ENCODE results near the gene AKIRIN1. TPM values are rescaled to one million over a fixed set of nuclear protein-coding genes. Genes with fewer than 3 reads are reported as not detected.
"Not testable (repeated sequence)": the region's sequence is repeated elsewhere in the genome, so short reads cannot be mapped to it uniquely, and the experiment has no call there.

Gene AKIRIN1
- total RNA-seq, 1 experiment from 2014 or later: 38.0 TPM

- peak; percentile 28 for DNase-seq (ENCODE audit: low read depth)
- in situ Hi-C loops (cut with HindIII; ENCODE audit: low pct_unique_long_range_greater_than_20kb, low sequenced_read_pairs): no loop called here
These were observed 749 bp downstream of the AKIRIN1 start for GRCh38 chr1:38991638-38992411.

- in situ Hi-C loops (cut with HindIII; ENCODE audit: low pct_unique_long_range_greater_than_20kb, low sequenced_read_pairs): no loop called here
- no peak for DNase-seq (ENCODE audit: low read depth)
These were observed 1.5 kb downstream of the AKIRIN1 start for GRCh38 chr1:38992412-38993111.

GRCh38 chr1:38994196-38994595, 3.1 kb downstream of the AKIRIN1 start:
- no peak for DNase-seq (ENCODE audit: low read depth)
- in situ Hi-C loops (cut with HindIII; ENCODE audit: low pct_unique_long_range_greater_than_20kb, low sequenced_read_pairs): no loop called here

GRCh38 chr1:38997034-38997900, 6.2 kb downstream of the AKIRIN1 start:
- no peak for DNase-seq (ENCODE audit: low read depth)
- in situ Hi-C loops (cut with HindIII; ENCODE audit: low pct_unique_long_range_greater_than_20kb, low sequenced_read_pairs): no loop called here

GRCh38 chr1:38997901-38998190, 6.8 kb downstream of the AKIRIN1 start:
- DNase-seq (ENCODE audit: low read depth): no peak
- in situ Hi-C loops (cut with HindIII; ENCODE audit: low pct_unique_long_range_greater_than_20kb, low sequenced_read_pairs): no loop called here

GRCh38 chr1:39001516-39002421, 10.7 kb downstream of the AKIRIN1 start:
- no peak for DNase-seq (ENCODE audit: low read depth)
- in situ Hi-C loops (cut with HindIII; ENCODE audit: low pct_unique_long_range_greater_than_20kb, low sequenced_read_pairs): no loop called here

GRCh38 chr1:39003281-39003680, 12.2 kb downstream of the AKIRIN1 start:
- no peak for DNase-seq (ENCODE audit: low read depth)
- in situ Hi-C loops (cut with HindIII; ENCODE audit: low pct_unique_long_range_greater_than_20kb, low sequenced_read_pairs): no loop called here

GRCh38 chr1:39003794-39004193, 12.7 kb downstream of the AKIRIN1 start:
- in situ Hi-C loops (cut with HindIII; ENCODE audit: low pct_unique_long_range_greater_than_20kb, low sequenced_read_pairs): no loop called here
- no peak for DNase-seq (ENCODE audit: low read depth)

GRCh38 chr1:39006287-39006686, 15.2 kb downstream of the AKIRIN1 start:
- in situ Hi-C loops (cut with HindIII; ENCODE audit: low pct_unique_long_range_greater_than_20kb, low sequenced_read_pairs): no loop called here
- DNase-seq (ENCODE audit: low read depth): no peak

GRCh38 chr1:39006726-39007645, 15.9 kb downstream of the AKIRIN1 start:
- no peak for DNase-seq (ENCODE audit: low read depth)
- in situ Hi-C loops (cut with HindIII; ENCODE audit: low pct_unique_long_range_greater_than_20kb, low sequenced_read_pairs): no loop called here

- DNase-seq (ENCODE audit: low read depth); in situ Hi-C loops (cut with HindIII; ENCODE audit: low pct_unique_long_range_greater_than_20kb, low sequenced_read_pairs): not testable (repeated sequence)
These were observed 23.9 kb downstream of the AKIRIN1 start for GRCh38 chr1:39014956-39015355.

- in situ Hi-C loops (cut with HindIII; ENCODE audit: low pct_unique_long_range_greater_than_20kb, low sequenced_read_pairs): no loop called here
- DNase-seq (ENCODE audit: low read depth): no peak
These were observed 25.6 kb downstream of the AKIRIN1 start for GRCh38 chr1:39016604-39017171.

GRCh38 chr1:39017266-39017665, 26.2 kb downstream of the AKIRIN1 start:
- no peak for DNase-seq (ENCODE audit: low read depth)
- in situ Hi-C loops (cut with HindIII; ENCODE audit: low pct_unique_long_range_greater_than_20kb, low sequenced_read_pairs): no loop called here

GRCh38 chr1:39020494-39020893, 29.4 kb downstream of the AKIRIN1 start:
- in situ Hi-C loops (cut with HindIII; ENCODE audit: low pct_unique_long_range_greater_than_20kb, low sequenced_read_pairs); DNase-seq (ENCODE audit: low read depth): not testable (repeated sequence)

- DNase-seq (ENCODE audit: low read depth): no peak
- in situ Hi-C loops (cut with HindIII; ENCODE audit: low pct_unique_long_range_greater_than_20kb, low sequenced_read_pairs): no loop called here
These were observed 30.4 kb downstream of the AKIRIN1 start for GRCh38 chr1:39021426-39021825.

- in situ Hi-C loops (cut with HindIII; ENCODE audit: low pct_unique_long_range_greater_than_20kb, low sequenced_read_pairs): no loop called here
- DNase-seq (ENCODE audit: low read depth): no peak
These were observed 32.1 kb downstream of the AKIRIN1 start for GRCh38 chr1:39023140-39023539.
